ENCODE measurements around the gene TLK1. TPM values are rescaled to one million over a fixed set of nuclear protein-coding genes. Genes with fewer than 3 reads are reported as not detected.

The TLK1 gene
- total and polyA plus RNA-seq, 2 experiments from 2014 or later: 9.2 to 21.8 TPM

- no peak for DNase-seq (ENCODE audit: low spot score)
- Histone ChIP-seq H3K4me3 (no peak overlapping the region), H3K27ac (no peak overlapping the region), H3K27me3 (no peaks in the 10 kb centered on the region), H3K4me2 (no peak overlapping the region), H4K20me1 (ENCODE audit: insufficient read depth, poor library complexity, severe bottlenecking) (peaks cover 12% of the 10 kb centered on the region), H3K9me2 (replicated peaks; ENCODE audit: insufficient read depth) (no peaks in the 10 kb centered on the region), H3K79me2 (peaks cover 28% of the 10 kb centered on the region), H2AFZ (no peak overlapping the region), H3K9me3 (ENCODE audit: low read depth) (no peaks in the 10 kb centered on the region), H3K4me1 (ENCODE audit: insufficient read depth) (no peaks in the 10 kb centered on the region), H3K36me3 (replicated peaks; ENCODE audit: insufficient read depth, low read depth) (peaks cover 4% of the 10 kb centered on the region)
- TF ChIP-seq CTCF (IDR thresholded peaks at IDR 0.05; ENCODE audit: poor library complexity): no peak
- TF ChIP-seq EZH2 (IDR thresholded peaks at IDR 0.05; ENCODE audit: borderline replicate concordance): no peak
- TF ChIP-seq EZH2phosphoT487 (IDR thresholded peaks at IDR 0.05; ENCODE audit: low read depth, severe bottlenecking, unreplicated experiment): no peak
- 70% methylated on average over 4 of the region's 4 CpGs for WGBS (ENCODE audit: low lambda C conversion rate, missing lambda C conversion rate)
Measured at GRCh38 chr2:170953941-170954340, 206.8 kb downstream of the TLK1 start.

- H3K79me2 ChIP-seq: peaks cover 65% of the 10 kb centered on the region
- 95% methylated on average over 4 of the region's 4 CpGs for WGBS (ENCODE audit: low lambda C conversion rate, missing lambda C conversion rate)
Measured at GRCh38 chr2:170950221-170950761, 210.4 kb downstream of the TLK1 start.

GRCh38 chr2:170949415-170949814, 211.3 kb downstream of the TLK1 start:
- no peak overlapping the region for H3K4me3 ChIP-seq
- H3K4me1 ChIP-seq (ENCODE audit: insufficient read depth): no peaks in the 10 kb centered on the region
- 68% methylated on average over 5 of the region's 5 CpGs for WGBS (ENCODE audit: low lambda C conversion rate, missing lambda C conversion rate)
- no peak overlapping the region for H2AFZ ChIP-seq
- H3K36me3 ChIP-seq (replicated peaks; ENCODE audit: insufficient read depth, low read depth): peaks cover 4% of the 10 kb centered on the region
- H4K20me1 ChIP-seq (ENCODE audit: insufficient read depth, poor library complexity, severe bottlenecking): peaks cover 57% of the 10 kb centered on the region
- H3K9me2 ChIP-seq (replicated peaks; ENCODE audit: insufficient read depth): no peaks in the 10 kb centered on the region
- no peak overlapping the region for H3K27ac ChIP-seq
- H3K9me3 ChIP-seq (ENCODE audit: low read depth): no peaks in the 10 kb centered on the region
- no peaks in the 10 kb centered on the region for H3K27me3 ChIP-seq
- TF ChIP-seq EZH2 (IDR thresholded peaks at IDR 0.05; ENCODE audit: borderline replicate concordance) (no peak), CTCF (IDR thresholded peaks at IDR 0.05; ENCODE audit: poor library complexity) (no peak), EZH2phosphoT487 (IDR thresholded peaks at IDR 0.05; ENCODE audit: low read depth, severe bottlenecking, unreplicated experiment) (no peak)
- DNase-seq (ENCODE audit: low spot score): no peak
- H3K4me2 ChIP-seq: no peak overlapping the region
- peaks cover 73% of the 10 kb centered on the region for H3K79me2 ChIP-seq

More at GRCh38 chr2:170950221-170950761, 210.4 kb downstream of the TLK1 start:
- no peaks in the 10 kb centered on the region for H3K9me3 ChIP-seq (ENCODE audit: low read depth)
- DNase-seq (ENCODE audit: low spot score): no peak
- no peak overlapping the region for H3K4me2 ChIP-seq
- H4K20me1 ChIP-seq (ENCODE audit: insufficient read depth, poor library complexity, severe bottlenecking): peaks cover 49% of the 10 kb centered on the region
- no peak overlapping the region for H2AFZ ChIP-seq
- H3K9me2 ChIP-seq (replicated peaks; ENCODE audit: insufficient read depth): no peaks in the 10 kb centered on the region
- no peaks in the 10 kb centered on the region for H3K27me3 ChIP-seq
- peaks cover 4% of the 10 kb centered on the region for H3K36me3 ChIP-seq (replicated peaks; ENCODE audit: insufficient read depth, low read depth)
- H3K4me1 ChIP-seq (ENCODE audit: insufficient read depth): no peaks in the 10 kb centered on the region
- no peak overlapping the region for H3K4me3 ChIP-seq
- TF ChIP-seq CTCF (IDR thresholded peaks at IDR 0.05; ENCODE audit: poor library complexity) (no peak), EZH2phosphoT487 (IDR thresholded peaks at IDR 0.05; ENCODE audit: low read depth, severe bottlenecking, unreplicated experiment) (no peak), EZH2 (IDR thresholded peaks at IDR 0.05; ENCODE audit: borderline replicate concordance) (no peak)
- no peak overlapping the region for H3K27ac ChIP-seq
